H9 (cell line): ENCODE measurements around the gene TMED6. TPM values are rescaled to one million over a fixed set of nuclear protein-coding genes. Genes with fewer than 3 reads are reported as not detected.

Source experiments
- DNase-seq: peaks from one replicate; pipeline ENCODE4 v3.0.0-alpha.2; 2017
- H2AFZ ChIP-seq: one replicate; pipeline ENCODE4 v1.6.1; 2013; ENCODE audit warnings: mild to moderate bottlenecking, low read length, control low read depth, moderate library complexity
- H2AK5ac ChIP-seq: 2 replicates; pipeline ENCODE4 v1.6.1; 2013; ENCODE audit warnings: low read length, control low read depth, mixed read lengths; ENCODE audit not compliant: insufficient read length
- H2BK120ac ChIP-seq: one replicate; pipeline ENCODE4 v1.6.1; 2013; ENCODE audit warnings: low read depth, mild to moderate bottlenecking, low read length, control low read depth, inconsistent platforms; ENCODE audit not compliant: poor library complexity, severe bottlenecking
- H2BK12ac ChIP-seq: 2 replicates; pipeline ENCODE4 v1.6.1; 2013; ENCODE audit warnings: low read length, control low read depth, mixed read lengths, low read depth; ENCODE audit not compliant: insufficient read length
- H2BK15ac ChIP-seq: 2 replicates; pipeline ENCODE4 v1.6.1; 2013; ENCODE audit warnings: low read depth, low read length, control low read depth
- H2BK20ac ChIP-seq: one replicate; pipeline ENCODE4 v1.6.1; 2013; ENCODE audit warnings: low read depth, mild to moderate bottlenecking, low read length, control low read depth, inconsistent platforms; ENCODE audit not compliant: poor library complexity, severe bottlenecking
- H2BK5ac ChIP-seq: 2 replicates; pipeline ENCODE4 v1.6.1; 2013; ENCODE audit warnings: low read length, control low read depth, mixed read lengths; ENCODE audit not compliant: insufficient read length
- H3K14ac ChIP-seq: 2 replicates; pipeline ENCODE4 v1.6.1; 2013; ENCODE audit warnings: low read length, control low read depth; ENCODE audit not compliant: insufficient read depth
- H3K18ac ChIP-seq: 2 replicates; pipeline ENCODE4 v1.6.1; 2013; ENCODE audit warnings: low read depth, mild to moderate bottlenecking, mixed read lengths, low read length, control low read depth; ENCODE audit not compliant: insufficient read length
- H3K23ac ChIP-seq: 2 replicates; pipeline ENCODE4 v1.6.1; 2013; ENCODE audit warnings: low read length, control low read depth, mixed read lengths, low read depth; ENCODE audit not compliant: insufficient read length
- H3K23me2 ChIP-seq: 2 replicates; pipeline ENCODE4 v1.6.1; 2013; ENCODE audit warnings: low read depth, mild to moderate bottlenecking, mixed read lengths, low read length, control low read depth; ENCODE audit not compliant: insufficient read length, poor library complexity, severe bottlenecking
- H3K27ac ChIP-seq: 2 replicates; pipeline ENCODE4 v1.5.1; 2013; ENCODE audit warnings: low read length, control low read depth, mixed read lengths, low read depth; ENCODE audit not compliant: insufficient read length
- H3K27me3 ChIP-seq: 2 replicates; pipeline ENCODE4 v1.6.1; 2013; ENCODE audit warnings: low read length, control low read depth, inconsistent platforms; ENCODE audit not compliant: insufficient read depth
- H3K4ac ChIP-seq: 2 replicates; pipeline ENCODE4 v1.6.1; 2013; ENCODE audit warnings: low read depth, mild to moderate bottlenecking, control low read depth, inconsistent platforms, low read length, moderate library complexity
- H3K4me1 ChIP-seq: 2 replicates; pipeline ENCODE4 v1.6.1; 2013; ENCODE audit warnings: low read length, control low read depth, inconsistent platforms; ENCODE audit not compliant: insufficient read depth
- H3K4me2 ChIP-seq: 2 replicates; pipeline ENCODE4 v1.6.1; 2013; ENCODE audit warnings: low read length, control low read depth, mixed read lengths; ENCODE audit not compliant: insufficient read length, insufficient read depth
- H3K56ac ChIP-seq: 2 replicates; pipeline ENCODE4 v1.6.1; 2013; ENCODE audit warnings: low read depth, mild to moderate bottlenecking, mixed read lengths, low read length, control low read depth; ENCODE audit not compliant: insufficient read length
- H3K79me1 ChIP-seq: 2 replicates; pipeline ENCODE4 v1.6.1; 2013; ENCODE audit warnings: low read depth, mild to moderate bottlenecking, moderate library complexity, low read length, control low read depth, inconsistent platforms; ENCODE audit not compliant: insufficient read depth, poor library complexity, severe bottlenecking
- H3K79me2 ChIP-seq: 2 replicates; pipeline ENCODE4 v1.6.1; 2013; ENCODE audit warnings: low read length, control low read depth, inconsistent platforms; ENCODE audit not compliant: insufficient read depth
- H3K9ac ChIP-seq: 2 replicates; pipeline ENCODE4 v1.6.1; 2013; ENCODE audit warnings: low read length, control low read depth, mixed read lengths; ENCODE audit not compliant: insufficient read length; ENCODE audit errors: extremely low read depth
- H3K9me3 ChIP-seq: one replicate; pipeline ENCODE4 v1.6.1; 2013; ENCODE audit warnings: low read depth, low read length, inconsistent platforms; ENCODE audit not compliant: control insufficient read depth
- H3T11ph ChIP-seq: one replicate; pipeline ENCODE4 v1.6.1; 2013; ENCODE audit warnings: mild to moderate bottlenecking, low read length, control low read depth, inconsistent platforms
- H4K20me1 ChIP-seq: one replicate; pipeline ENCODE4 v1.6.1; 2013; ENCODE audit not compliant: control insufficient read depth, insufficient read length, insufficient read depth
- H4K5ac ChIP-seq: 2 replicates; pipeline ENCODE4 v1.6.1; 2013; ENCODE audit warnings: low read depth, mild to moderate bottlenecking, mixed read lengths, low read length, control low read depth; ENCODE audit not compliant: insufficient read length
- H4K8ac ChIP-seq: replicated peaks from 2 replicates; pipeline ENCODE4 v1.6.1; 2013; ENCODE audit warnings: low read length, control low read depth, mixed read lengths, low read depth; ENCODE audit not compliant: insufficient read length
- H4K91ac ChIP-seq: 2 replicates; pipeline ENCODE4 v1.6.1; 2013; ENCODE audit warnings: low read depth, mild to moderate bottlenecking, moderate library complexity, mixed read lengths, low read length, control low read depth; ENCODE audit not compliant: insufficient read length
- H3K27ac Mint-ChIP-seq, 3 experiments: 2 replicates in 2 of 3; 3 replicates in 1 of 3; pipeline ENCODE4 v1.8.0; 2020 to 2021; ENCODE audit warnings: mixed read lengths in 3 of 3, mild to moderate bottlenecking in 1 of 3, moderate library complexity in 1 of 3
- H3K27me3 Mint-ChIP-seq: 2 replicates; pipeline ENCODE4 v1.8.0; 2021; ENCODE audit warnings: low read depth, mild to moderate bottlenecking, moderate library complexity, mixed read lengths
- H3K36me3 Mint-ChIP-seq, 3 experiments: 2 replicates in 2 of 3; 3 replicates in 1 of 3; pipeline ENCODE4 v1.8.0; 2020 to 2021; ENCODE audit warnings: low read depth in 3 of 3, mixed read lengths in 3 of 3; ENCODE audit not compliant: insufficient read depth in 1 of 3
- H3K4me1 Mint-ChIP-seq, 2 experiments: 2 replicates each; pipeline ENCODE4 v1.8.0; 2020; ENCODE audit warnings: mixed read lengths in 2 of 2
- H3K4me3 Mint-ChIP-seq, 2 experiments: 2 replicates in 1 of 2; 3 replicates in 1 of 2; pipeline ENCODE4 v1.8.0; 2020 to 2021; ENCODE audit warnings: mild to moderate bottlenecking in 2 of 2, mixed read lengths in 2 of 2, moderate library complexity in 1 of 2
- H3K9me3 Mint-ChIP-seq, 2 experiments: 2 replicates in 1 of 2; 3 replicates in 1 of 2; pipeline ENCODE4 v1.8.0; 2020; ENCODE audit warnings: mild to moderate bottlenecking in 2 of 2, mixed read lengths in 2 of 2, moderate library complexity in 1 of 2
- WGBS: extraction: QIAGEN DNeasy Blood & Tissue Kit; methylation state at CpG from one replicate; pipeline ENCODE4 v1.1.7; 2013; ENCODE audit warnings: missing lambda C conversion rate, low lambda C conversion rate, mixed read lengths; ENCODE audit not compliant: insufficient read length; ENCODE audit errors: extremely low coverage; 5-methylcytosine and 5-hydroxymethylcytosine counted together
- total RNA-seq: library from RNA; stranded (reverse); gene quantifications from 2 replicates; pipeline ENCODE4 v1.2.1, GENCODE V29; 2021
- TF ChIP-seq, protein P1 (sequence below): fragments of 200-600 bp; sonication (generic); conservative IDR thresholded peaks from 3 replicates; pipeline ENCODE4 v1.8.0; 2021; ENCODE audit warnings: antibody characterized with exemption, mild to moderate bottlenecking

The TMED6 gene
- total RNA-seq, 1 experiment from 2014 or later: 0.31 TPM

DNA sequence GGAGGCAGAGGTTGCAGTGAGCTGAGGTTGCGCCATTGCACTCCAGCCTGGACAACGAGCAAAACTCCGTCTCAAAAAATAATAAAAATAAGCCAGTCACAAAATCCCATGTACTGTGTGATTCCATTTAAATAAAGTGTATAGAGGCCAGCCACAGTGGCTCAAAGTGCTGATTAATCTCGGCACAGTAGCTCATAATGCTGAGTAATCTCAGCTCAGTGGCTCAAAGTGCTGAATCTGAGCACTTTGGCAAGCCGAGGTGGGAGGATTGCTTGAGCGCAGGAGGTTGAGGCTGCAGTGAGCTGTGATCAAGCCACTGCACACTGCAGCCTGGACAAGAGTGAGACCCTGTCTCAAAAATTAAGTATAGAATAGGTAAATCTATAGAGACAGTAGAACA lies 4.9 kb downstream of the TMED6 start:
- H3K79me2 ChIP-seq: no peaks in the 10 kb centered on the region
- no peaks in the 10 kb centered on the region for H3K27me3 ChIP-seq
- Mint-ChIP-seq H3K27ac (peak overlapping the region in 2 of 3 experiments; percentile 8 to 36; a peak in 1 of 7 replicates), H3K4me3 (no peak overlapping the region; a peak in 1 of 5 replicates), H3K9me3 (no peaks in the 10 kb centered on the region), H3K4me1 (no peaks in the 10 kb centered on the region), H3K36me3 (peaks cover 3 to 29% (median 20%) of the 10 kb centered on the region in 3 experiments; a peak in 6 of 7 replicates), H3K27me3 (no peaks in the 10 kb centered on the region)
- H2BK12ac ChIP-seq: no peak overlapping the region
- no peak overlapping the region for H2BK5ac ChIP-seq
- no peaks in the 10 kb centered on the region for H3K9me3 ChIP-seq
- no peaks in the 10 kb centered on the region for H4K20me1 ChIP-seq
- no peaks in the 10 kb centered on the region for H3K4me1 ChIP-seq
- no peak overlapping the region for H3K9ac ChIP-seq
- no peaks in the 10 kb centered on the region for H3K23me2 ChIP-seq
- no peak overlapping the region for H3K56ac ChIP-seq
- no peak overlapping the region for H2BK120ac ChIP-seq
- no peak overlapping the region for H4K5ac ChIP-seq
- H3K18ac ChIP-seq: no peak overlapping the region
- H2AK5ac ChIP-seq: no peak overlapping the region
- no peak overlapping the region for H4K8ac ChIP-seq
- TF ChIP-seq, protein P1, sequence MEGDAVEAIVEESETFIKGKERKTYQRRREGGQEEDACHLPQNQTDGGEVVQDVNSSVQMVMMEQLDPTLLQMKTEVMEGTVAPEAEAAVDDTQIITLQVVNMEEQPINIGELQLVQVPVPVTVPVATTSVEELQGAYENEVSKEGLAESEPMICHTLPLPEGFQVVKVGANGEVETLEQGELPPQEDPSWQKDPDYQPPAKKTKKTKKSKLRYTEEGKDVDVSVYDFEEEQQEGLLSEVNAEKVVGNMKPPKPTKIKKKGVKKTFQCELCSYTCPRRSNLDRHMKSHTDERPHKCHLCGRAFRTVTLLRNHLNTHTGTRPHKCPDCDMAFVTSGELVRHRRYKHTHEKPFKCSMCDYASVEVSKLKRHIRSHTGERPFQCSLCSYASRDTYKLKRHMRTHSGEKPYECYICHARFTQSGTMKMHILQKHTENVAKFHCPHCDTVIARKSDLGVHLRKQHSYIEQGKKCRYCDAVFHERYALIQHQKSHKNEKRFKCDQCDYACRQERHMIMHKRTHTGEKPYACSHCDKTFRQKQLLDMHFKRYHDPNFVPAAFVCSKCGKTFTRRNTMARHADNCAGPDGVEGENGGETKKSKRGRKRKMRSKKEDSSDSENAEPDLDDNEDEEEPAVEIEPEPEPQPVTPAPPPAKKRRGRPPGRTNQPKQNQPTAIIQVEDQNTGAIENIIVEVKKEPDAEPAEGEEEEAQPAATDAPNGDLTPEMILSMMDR: no peak
- no CpG with 5 or more reads among the region's 6 CpGs for WGBS
- no peak overlapping the region for H2BK20ac ChIP-seq
- no peak overlapping the region for H3K4ac ChIP-seq
- DNase-seq: no peak
- no peak overlapping the region for H3K4me2 ChIP-seq
- no peak overlapping the region for H3K14ac ChIP-seq
- no peak overlapping the region for H2AFZ ChIP-seq
- no peak overlapping the region for H4K91ac ChIP-seq
- no peak overlapping the region for H3T11ph ChIP-seq
- no peaks in the 10 kb centered on the region for H3K79me1 ChIP-seq
- H3K23ac ChIP-seq: no peak overlapping the region
- H2BK15ac ChIP-seq: no peak overlapping the region
- no peak overlapping the region for H3K27ac ChIP-seq
